PFSK-1 (cell line): Measurements from ENCODE around the gene RALY.

Experiments
- FOXP2 ChIP-seq: optimal IDR thresholded peaks from 2 replicates; pipeline ENCODE3; 2011; ENCODE audit warnings: borderline replicate concordance, control low read depth, inconsistent platforms; ENCODE audit not compliant: insufficient read depth; ENCODE audit errors: extremely low read length, extremely low read depth
- POLR2AphosphoS5 ChIP-seq: IDR thresholded peaks from 2 replicates; pipeline ENCODE4 v1.6.1; 2012; ENCODE audit warnings: low read depth, mild to moderate bottlenecking, control low read depth, low read length, moderate library complexity
- REST ChIP-seq, 2 experiments: IDR thresholded peaks; 2 replicates each; pipeline versions ENCODE4 v1.6.1 to v1.8.0; 2011 to 2012; ENCODE audit warnings: low read depth in 2 of 2, low read length in 2 of 2, control low read depth in 1 of 2, inconsistent platforms in 1 of 2, mild to moderate bottlenecking in 1 of 2, moderate library complexity in 1 of 2; ENCODE audit not compliant: insufficient read depth in 1 of 2
- SIN3A ChIP-seq: IDR thresholded peaks from 2 replicates; pipeline ENCODE4 v1.6.1; 2012; ENCODE audit warnings: mild to moderate bottlenecking, low read length, moderate library complexity, borderline replicate concordance; ENCODE audit not compliant: insufficient read depth
- TAF1 ChIP-seq: IDR thresholded peaks from 2 replicates; pipeline ENCODE4 v1.6.1; 2012; ENCODE audit warnings: low read length, control low read depth, borderline replicate concordance; ENCODE audit not compliant: insufficient read depth

Gene RALY

GRCh38 chr20:34098570-34098969, 104.9 kb downstream of the RALY start:
- TF ChIP-seq FOXP2 (no peak), SIN3A (no peak), REST (IDR thresholded peaks at IDR 0.05; ENCODE audit: insufficient read depth in 1 of 2, low read depth in 2 of 2, low read length in 2 of 2) (no peak), POLR2AphosphoS5 (no peak), TAF1 (no peak)

- TF ChIP-seq POLR2AphosphoS5 (no peak), TAF1 (no peak), REST (IDR thresholded peaks at IDR 0.05; ENCODE audit: insufficient read depth in 1 of 2, low read depth in 2 of 2, low read length in 2 of 2) (no peak), SIN3A (no peak), FOXP2 (no peak)
Observed at GRCh38 chr20:34099675-34100074, 106.0 kb downstream of the RALY start.

GRCh38 chr20:34100576-34100975, 106.9 kb downstream of the RALY start:
- no peak for TF ChIP-seq SIN3A
- no peak for TF ChIP-seq POLR2AphosphoS5
- no peak for TF ChIP-seq REST (IDR thresholded peaks at IDR 0.05; ENCODE audit: insufficient read depth in 1 of 2, low read depth in 2 of 2, low read length in 2 of 2)
- TF ChIP-seq TAF1: no peak
- TF ChIP-seq FOXP2: no peak

- no peak; the same call in 1 of the 2 replicates for TF ChIP-seq POLR2AphosphoS5
- TF ChIP-seq SIN3A: no peak
- TF ChIP-seq FOXP2: no peak
- no peak for TF ChIP-seq TAF1
- TF ChIP-seq REST (IDR thresholded peaks at IDR 0.05; ENCODE audit: insufficient read depth in 1 of 2, low read depth in 2 of 2, low read length in 2 of 2): no peak
Observed at GRCh38 chr20:34102342-34102741, 108.6 kb downstream of the RALY start.

- no peak for TF ChIP-seq POLR2AphosphoS5
- TF ChIP-seq REST (IDR thresholded peaks at IDR 0.05; ENCODE audit: insufficient read depth in 1 of 2, low read depth in 2 of 2, low read length in 2 of 2): no peak
- no peak for TF ChIP-seq SIN3A
- TF ChIP-seq TAF1: no peak
- TF ChIP-seq FOXP2: no peak
Observed at GRCh38 chr20:34104059-34104458, 110.3 kb downstream of the RALY start.
